Inflammatory macrophage treated with lipopolysaccharide for 1 hour (primary cell): Measurements from ENCODE around the gene SNN.

Experiments used
- DNase-seq, 2 donors: peaks; one replicate each; pipeline ENCODE4 v3.0.0-alpha.2; 2020 to 2022

The SNN gene

DNA sequence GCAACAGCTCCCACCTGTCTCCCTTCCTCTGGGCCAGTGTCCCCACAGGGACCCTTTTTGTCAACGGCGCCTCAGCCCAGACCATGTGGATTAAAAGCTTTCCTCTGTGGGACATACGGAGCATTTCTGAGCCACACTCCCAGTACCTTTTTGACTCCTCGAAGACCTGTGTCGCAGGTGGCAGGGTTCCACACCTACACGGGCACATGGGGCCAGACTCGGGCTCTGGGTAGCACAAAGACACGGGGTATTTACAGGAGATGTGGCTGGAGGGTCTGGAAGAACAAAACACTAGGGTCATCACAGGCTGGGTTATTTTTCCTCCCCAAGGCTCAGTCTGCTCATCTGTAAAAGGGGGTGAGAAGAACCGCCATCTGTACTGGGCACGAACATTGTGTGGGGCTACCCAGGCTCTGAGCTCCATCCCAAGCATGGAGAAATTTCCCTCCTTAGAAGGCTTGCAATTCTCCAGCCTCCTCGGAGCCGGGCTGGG is 32.5 kb upstream of the SNN start:
- DNase-seq = no peak

- no peak for DNase-seq
These were observed 32.0 kb upstream of the SNN start for GRCh38 chr16:11636172-11636721.

DNA sequence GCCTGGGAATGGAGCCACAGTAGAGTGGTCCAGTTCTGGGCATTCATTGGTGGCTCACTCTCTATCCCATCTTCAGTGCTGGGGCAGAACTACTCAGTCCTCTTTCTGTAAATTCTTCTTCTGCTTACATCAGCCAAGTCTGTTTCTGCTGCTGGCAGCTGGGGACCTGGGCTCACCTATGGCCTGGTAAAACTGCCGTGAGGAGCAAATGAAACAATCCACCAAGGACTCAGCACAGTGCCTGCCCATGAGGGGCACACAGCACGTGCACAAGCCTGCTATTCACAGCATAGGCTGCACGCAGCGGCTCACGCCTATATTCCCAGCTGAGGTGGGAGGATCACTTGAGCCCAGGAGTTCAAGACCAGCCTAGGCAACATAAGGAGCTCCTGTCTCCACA is 30.9 kb upstream of the SNN start:
- DNase-seq = no peak

DNA sequence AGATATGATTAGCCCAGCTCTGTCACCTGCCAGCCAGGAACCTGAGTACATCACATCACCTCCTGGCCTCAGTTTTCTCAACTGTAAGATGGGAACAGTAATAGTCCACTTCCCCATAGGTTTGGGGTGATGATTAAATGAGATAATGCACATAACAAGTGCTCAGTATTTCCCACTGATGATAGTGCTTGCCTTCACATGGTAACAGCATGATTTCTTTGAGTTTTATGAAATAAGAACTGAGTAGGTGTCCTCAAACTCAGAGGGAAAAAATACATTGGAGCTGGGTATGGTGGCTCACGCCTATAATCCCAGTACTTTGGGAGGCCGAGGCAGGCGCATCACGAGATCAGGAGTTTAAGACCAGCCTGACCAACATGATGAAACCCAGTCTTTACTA is 30.1 kb upstream of the SNN start:
- DNase-seq = peak in 1 of 2 donors; percentile 73

DNA sequence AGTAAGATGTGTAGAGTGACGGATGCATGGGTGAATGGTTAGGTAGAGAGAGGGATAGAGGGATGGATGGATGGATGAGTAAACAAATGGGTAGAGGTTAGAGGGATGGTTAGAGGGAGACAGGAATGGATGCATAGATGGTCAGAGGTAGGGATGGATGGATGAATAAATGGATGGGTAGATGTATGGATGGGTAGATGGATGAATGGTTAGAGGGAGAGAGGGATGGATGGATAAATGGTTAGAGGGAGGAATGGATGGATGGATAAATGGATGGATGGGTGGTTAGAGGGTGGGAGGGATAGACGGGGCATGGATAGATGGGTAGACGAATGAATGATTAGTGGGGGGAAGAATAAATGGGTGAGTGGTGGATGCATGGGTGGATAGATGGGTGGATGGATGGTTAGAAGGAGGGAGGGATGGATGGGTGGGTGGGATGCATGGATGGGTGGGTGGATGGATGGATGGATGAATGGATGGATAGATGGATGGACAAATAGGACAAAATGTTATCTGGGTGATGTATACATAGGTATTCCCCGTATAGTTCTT is 29.2 kb upstream of the SNN start:
- no peak for DNase-seq

DNA sequence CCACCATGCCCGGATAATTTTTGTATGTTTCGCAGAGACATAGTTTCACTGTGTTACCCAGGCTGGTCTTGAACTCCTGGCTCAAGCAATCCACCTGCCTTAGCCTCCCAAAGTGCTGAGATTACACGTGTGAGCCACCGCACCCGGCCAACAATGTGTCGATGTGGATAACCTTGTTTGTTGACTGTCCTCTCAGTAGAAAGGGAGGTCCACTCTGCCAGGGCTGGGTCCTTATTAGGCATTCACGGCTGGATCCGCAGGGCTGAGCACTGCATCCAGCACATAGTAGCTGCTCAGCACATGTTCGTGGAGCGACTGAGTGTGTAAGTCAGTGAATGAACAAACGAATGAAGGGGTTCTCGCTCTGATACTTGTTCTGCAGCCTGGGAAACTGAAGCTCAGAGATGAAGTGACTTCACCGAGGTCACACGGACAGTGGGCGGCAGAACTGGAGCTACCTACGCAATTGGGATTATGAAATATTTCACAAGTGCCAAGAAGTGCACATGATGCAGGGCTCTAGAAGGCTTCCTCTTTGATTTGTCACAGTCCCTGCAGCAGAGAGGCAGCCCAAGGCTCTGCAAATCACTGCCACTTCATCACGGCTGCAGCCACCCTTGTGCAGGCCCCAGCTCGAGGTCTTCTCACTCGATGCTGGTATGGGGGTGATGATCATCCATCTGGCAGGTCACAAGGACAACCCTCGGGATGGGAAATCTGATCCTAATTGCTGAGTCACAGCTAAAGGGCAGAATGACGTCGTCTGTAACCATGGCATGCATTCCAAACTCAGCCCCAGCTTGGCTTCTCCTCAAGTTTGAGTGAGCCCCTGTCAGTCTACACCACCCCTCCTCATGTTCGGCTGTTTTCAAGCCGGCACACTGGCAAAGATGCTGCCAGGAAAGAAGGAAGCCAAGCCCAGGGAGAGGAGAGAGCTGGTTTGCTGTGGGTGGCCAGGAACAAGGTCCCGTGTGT is 28.0 kb upstream of the SNN start:
- DNase-seq = peak; percentile 99 to 100

DNA sequence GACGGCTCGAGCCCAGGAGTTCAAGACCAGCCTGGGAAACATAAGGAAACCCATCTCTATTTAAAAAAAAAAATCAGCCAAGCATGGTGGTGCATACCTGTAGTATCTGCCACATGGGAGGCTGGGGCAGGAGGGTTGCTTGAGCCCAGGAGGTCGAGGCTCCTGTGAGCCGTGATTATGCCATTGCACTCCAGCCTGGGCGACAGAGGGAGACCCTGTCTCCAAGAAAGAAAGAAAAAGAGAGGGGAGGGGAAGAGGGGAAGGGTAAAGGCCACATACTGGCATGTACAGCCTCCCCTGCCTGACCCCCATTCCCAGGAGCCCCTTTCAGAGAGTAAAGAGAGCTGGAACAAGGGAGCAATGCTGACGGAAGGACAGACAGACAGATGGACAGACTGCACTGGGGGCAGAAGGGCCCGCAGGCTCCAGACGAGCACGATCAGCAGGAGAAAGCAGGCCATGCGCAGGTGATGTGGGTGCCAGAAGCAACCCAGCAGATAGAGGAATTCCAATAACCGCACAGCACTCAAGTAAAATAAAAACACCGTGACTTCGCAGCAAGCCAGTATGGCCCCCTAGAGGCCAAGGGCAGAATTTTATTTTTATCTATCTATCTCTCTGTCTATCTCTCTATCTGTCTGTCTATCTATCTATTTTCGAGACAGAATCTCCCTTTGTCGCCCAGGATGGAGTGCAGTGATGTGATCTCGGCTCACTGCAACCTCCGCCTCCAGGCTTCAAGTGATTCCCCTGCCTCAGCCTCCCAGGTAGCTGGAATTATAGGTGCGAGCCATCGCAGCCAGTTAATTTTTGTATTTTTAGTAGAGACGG is 27.1 kb upstream of the SNN start:
- peak; percentile 56 to 70 for DNase-seq

GRCh38 chr16:11642765-11643116 is 25.5 kb upstream of the SNN start:
- no peak for DNase-seq

DNA sequence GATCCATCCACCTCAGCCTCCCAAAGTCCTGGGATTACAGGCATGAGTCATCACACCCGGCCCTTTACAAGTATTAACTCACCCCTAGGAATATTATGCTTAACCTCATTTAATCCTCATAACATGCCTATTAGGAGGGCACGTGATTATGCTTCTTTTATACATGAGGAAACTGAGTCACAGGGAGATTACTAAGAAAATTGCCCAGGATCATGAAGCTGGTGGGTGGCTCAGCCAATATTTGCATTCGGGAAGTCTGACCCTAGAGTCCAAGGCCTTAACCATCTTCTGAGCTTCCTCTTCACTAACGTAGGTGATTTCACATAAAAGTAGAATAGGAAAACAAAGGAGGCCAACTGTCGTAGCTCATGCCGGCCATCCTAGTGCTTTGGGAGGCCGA is 19.0 kb upstream of the SNN start:
- peak in 1 of 2 donors; percentile 51 for DNase-seq

DNA sequence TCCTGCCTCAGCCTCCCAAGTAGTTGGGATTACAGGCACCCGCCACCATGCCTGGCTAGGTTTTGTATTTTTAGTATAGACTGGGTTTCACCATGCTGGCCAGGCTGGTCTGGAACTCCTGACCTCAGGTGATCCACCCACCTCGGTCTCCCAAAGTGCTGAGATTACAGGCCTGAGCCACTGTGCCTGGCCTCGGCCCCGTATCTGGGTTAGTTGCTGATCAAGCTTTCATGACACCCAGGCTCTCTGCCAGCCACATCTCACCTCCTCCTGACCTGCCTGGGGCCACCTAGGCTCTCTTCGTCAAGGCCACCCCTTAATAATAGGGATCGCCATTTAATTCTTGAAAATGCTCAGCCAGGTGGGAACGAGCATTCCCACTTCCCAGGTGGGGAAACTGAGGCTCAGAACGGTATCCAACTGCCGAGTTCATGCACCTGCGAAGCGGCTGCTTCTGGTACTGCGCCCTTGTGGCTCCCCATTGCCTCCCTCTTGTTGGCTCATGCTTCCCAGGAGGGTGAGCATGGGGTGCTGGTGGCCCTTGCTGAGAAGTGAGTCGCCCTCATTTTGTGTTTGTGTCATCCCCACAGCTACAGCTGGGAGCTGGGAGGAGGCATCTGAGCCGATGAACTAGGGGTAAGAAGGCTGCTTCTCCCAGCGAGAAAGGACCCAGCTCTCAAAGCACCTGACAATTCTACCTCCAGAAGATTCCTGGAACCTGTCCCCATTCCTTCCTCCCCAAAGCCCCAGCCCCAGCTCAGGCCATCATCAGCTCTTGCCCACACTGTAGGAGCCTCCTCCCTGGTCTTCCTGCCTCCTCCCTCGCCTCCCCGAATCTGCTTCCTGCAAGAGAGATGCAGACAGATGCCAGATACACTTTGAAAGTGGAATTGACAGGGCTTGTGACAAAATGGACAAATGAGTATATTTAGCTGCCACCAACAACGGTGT is 17.3 kb upstream of the SNN start:
- no peak for DNase-seq

- no peak for DNase-seq
These were observed 16.5 kb upstream of the SNN start for GRCh38 chr16:11651796-11652195.

DNA sequence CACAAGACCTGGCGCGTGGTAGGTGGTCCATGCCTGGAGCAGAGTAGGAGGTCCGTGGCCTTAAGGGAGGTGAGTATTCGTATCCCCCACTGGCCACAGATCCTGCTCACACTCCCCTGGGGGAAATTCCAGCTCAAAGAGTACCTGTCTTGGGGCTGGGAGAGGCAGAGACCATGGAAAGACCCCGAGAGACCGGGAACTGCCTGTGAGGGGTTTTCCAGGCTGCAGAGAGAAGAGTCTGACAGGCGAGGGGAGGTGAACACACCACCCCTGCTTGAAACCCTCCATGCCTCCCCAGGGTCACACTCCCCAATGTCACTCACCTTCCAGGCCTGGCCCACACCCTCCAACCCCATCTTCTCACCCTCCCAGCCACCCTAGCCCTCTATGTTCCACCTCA is 12.6 kb upstream of the SNN start:
- DNase-seq = no peak

DNA sequence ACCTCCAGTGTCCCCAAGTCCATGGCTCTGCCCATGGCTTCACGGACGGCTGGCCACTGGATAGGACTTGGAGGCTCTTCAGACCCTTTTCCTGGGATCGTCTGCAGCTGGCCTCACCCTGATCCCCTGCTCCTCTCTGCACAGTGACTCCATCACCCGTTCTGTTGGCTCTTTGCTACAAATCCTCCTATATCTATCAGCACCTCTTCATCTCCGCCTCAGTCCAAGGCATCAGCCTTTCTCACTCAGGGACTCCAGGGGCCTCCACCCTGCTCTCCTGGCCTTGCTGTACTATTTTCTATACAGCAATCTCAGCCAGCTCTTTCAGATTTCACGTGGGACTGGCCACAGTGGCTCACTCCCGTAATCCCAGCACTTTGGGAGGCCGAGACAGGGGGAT is 10.7 kb upstream of the SNN start:
- no peak for DNase-seq

DNA sequence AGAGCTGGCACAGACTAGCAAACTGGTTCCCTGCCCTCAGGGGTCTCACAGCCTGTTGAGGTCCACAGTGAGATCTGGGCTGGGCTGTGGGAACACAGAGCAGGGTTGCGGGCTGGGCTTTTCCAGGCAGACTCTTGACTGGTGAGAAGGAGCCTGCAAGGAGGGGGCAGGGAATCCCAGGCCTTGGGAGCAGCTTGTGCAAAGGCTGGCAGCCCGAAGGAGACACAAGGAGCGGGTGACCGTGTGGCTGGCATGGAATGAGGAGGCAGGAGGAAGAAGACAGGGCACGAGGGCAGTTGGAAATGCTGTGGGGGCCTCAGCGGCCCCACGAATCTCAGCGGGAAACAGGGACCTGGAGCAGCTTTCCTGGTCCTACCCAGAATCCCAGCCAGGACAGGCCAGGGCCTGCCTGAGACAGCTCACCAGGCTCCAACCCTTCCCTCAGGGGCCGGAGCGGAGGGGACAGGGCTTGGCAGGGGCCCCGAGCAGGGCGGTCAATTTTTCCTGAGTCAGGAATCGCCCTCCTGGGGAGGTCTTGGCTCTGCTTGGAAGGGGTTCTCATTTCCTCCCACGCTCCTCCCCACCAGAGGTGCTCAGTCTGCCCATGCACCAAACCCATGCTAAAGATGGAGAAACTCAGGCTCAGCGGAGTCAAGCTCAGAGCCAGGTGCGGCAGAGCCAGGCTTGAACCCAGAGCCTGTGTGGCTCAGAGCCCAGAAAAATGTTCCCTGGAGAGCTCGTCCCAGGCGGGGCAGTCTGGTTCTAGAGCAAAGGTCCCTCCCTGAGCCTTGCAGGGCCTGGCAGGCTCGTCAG is 9.2 kb upstream of the SNN start:
- DNase-seq = no peak

GRCh38 chr16:11660565-11660964 is 7.7 kb upstream of the SNN start:
- no peak for DNase-seq

GRCh38 chr16:11662582-11662981 is 5.7 kb upstream of the SNN start:
- no peak for DNase-seq

- no peak for DNase-seq
These were observed 3.2 kb upstream of the SNN start for GRCh38 chr16:11665071-11665491.

DNA sequence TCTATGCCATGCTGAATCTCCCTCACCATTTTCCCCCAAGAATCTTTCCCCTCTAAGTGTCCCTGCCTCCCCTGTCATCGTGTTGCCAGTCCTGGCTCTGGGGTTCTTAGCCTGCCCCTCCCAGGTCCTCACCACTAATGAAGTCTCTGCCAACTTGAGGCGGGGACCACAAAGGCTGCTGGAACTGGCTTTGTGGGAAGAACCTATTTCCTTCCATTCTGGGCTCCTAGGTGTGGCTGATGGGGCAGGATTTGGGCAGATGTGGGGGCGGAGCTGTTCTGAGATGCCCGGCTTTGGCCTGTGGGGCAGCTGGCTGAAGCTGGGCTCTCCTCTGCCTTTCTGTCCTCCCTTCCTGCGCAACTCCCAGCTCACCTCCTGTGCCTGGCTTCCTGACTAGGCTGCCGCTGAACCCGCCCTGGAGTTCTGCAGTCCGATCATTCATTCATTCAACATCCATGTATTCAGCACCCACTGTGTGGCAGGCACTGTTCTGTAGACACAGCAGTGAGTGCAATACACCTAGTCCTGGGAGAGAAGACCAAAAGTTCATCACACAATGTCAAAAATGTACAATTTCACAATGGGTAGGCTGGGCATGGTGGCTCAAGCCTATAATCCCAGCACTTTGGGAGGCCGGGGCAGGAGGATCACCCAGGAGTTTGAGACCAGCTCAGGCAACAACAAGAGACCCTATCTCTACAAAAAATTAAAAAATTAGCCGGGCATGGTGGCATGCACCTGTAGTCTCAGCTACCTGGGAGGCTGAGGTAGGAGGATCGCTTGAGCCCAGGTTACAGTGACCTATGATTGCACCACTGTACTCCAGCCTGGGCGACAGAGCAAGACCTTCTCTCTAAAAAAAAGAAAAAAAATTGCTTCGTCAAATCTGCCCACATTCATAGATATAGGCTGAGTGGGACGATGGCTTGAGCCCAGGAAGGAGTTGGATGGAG is 1.9 kb upstream of the SNN start:
- no peak for DNase-seq

DNA sequence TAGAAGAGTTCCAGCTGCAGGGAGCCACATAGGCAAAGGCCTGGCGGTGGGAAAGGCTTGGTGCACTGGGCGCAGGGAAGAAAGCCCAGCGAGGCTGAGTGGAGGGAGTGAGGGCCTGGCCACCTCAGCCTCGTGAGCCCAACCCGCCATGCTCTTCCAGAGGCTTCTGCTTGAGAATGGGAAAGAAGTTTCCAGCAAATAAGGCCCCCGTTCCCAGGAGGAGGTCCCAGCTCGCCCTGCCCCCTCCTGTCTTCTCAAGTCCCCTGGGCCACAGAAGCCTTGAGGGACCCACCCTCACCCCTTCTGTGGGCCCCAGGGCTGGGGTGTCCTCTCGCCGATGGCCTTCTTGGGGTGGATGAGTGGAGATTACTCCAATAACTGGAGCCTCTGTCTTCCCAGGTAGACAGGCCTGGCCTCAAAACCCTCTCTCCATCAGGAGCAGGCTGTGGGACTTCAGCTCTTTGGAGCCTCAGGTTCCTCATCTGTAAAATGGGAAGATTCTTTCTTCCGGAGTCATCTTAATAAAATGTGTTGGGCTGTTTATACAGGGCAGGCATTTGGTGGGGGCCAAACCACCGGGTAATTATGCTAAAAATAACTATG is 933 bp upstream of the SNN start:
- no peak for DNase-seq
